ENCODE data around the gene TANGO6.

Gene TANGO6

DNA sequence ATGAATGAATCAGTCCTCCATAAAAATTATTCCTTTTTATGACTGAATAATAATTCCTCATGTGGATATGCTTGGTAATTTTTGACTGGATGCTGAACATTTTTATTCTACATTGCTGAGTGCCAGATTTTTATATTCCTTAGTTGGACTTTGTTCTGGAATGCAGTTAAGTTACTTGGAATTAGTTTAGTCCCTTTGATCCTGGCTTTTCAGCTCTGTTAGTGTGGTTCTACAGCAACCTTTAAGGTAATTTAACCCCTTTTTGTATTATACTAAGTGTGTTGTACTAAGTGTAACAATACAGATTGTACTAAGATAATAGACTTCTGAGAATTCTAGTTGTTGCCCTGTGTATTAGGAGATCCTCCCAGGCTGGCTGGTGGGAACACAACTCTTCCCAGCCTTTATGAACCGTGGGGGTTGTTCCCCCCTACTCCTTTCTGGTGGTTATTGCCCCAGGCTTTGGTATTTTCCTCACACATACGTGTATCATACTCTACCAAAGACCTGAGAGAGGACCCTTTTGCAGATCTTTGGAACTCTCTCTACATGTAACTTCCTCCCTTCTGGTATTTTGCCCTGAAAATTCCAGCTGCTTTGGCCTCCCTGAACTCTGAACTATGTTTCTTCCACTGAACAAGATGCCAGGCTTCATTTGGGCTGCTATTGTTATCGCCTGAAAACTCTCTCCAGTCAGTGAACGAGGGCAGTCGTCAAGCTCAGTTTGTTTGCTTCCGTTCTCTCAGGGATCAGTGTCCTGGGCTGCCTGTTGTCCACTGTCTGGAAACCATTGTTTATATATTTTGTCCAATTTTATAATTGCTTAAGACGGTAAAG lies 30.5 kb downstream of the TANGO6 start:
- Histone ChIP-seq H3K36me3 (ENCODE audit: control insufficient read depth, insufficient read depth, low read length) (peaks cover 4% of the 10 kb centered on the region), H3K27ac (ENCODE audit: low read depth, low read length) (no peak overlapping the region), H3K4me1 (ENCODE audit: control insufficient read depth, insufficient read depth, low read length) (no peaks in the 10 kb centered on the region), H3K4me3 (ENCODE audit: low read length) (no peak overlapping the region), H3K9ac (ENCODE audit: low read length) (no peak overlapping the region), H3K27me3 (ENCODE audit: control insufficient read depth, insufficient read depth, low read length) (no peaks in the 10 kb centered on the region)

GRCh38 chr16:68875871-68876270 lies 32.5 kb downstream of the TANGO6 start:
- no peaks in the 10 kb centered on the region for H3K36me3 ChIP-seq (ENCODE audit: control insufficient read depth, insufficient read depth, low read length)
- H3K27ac ChIP-seq (ENCODE audit: low read depth, low read length): no peak overlapping the region
- no peak overlapping the region for H3K9ac ChIP-seq (ENCODE audit: low read length)
- H3K27me3 ChIP-seq (ENCODE audit: control insufficient read depth, insufficient read depth, low read length): no peaks in the 10 kb centered on the region
- no peak overlapping the region for H3K4me3 ChIP-seq (ENCODE audit: low read length)
- no peaks in the 10 kb centered on the region for H3K4me1 ChIP-seq (ENCODE audit: control insufficient read depth, insufficient read depth, low read length)

DNA sequence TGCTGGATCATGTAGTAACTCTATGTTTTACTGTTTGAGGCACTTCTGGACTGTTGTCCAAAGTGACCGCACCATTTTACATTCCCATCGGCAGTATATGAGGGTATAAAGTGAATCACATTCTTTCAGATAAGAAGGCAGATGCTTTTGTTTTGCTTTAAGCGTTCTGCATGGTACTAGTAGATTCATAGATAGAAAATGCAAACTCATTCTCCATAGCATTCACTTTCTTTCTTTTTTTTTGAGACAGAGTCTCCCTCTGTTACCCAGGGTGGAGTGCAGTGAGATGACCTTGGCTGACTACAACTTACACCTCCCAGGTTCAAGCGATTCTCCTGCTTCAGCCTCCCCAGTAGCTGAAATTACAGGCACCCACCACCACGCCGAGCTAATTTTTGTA lies 40.4 kb downstream of the TANGO6 start:
- H3K9ac ChIP-seq (ENCODE audit: low read length): no peak overlapping the region
- H3K36me3 ChIP-seq (ENCODE audit: control insufficient read depth, insufficient read depth, low read length): no peaks in the 10 kb centered on the region
- no peaks in the 10 kb centered on the region for H3K27me3 ChIP-seq (ENCODE audit: control insufficient read depth, insufficient read depth, low read length)
- H3K4me3 ChIP-seq (ENCODE audit: low read length): no peak overlapping the region
- H3K27ac ChIP-seq (ENCODE audit: low read depth, low read length): no peak overlapping the region
- H3K4me1 ChIP-seq (ENCODE audit: control insufficient read depth, insufficient read depth, low read length): no peaks in the 10 kb centered on the region

GRCh38 chr16:68884401-68884800 lies 41.1 kb downstream of the TANGO6 start:
- no peak overlapping the region for H3K9ac ChIP-seq (ENCODE audit: low read length)
- no peaks in the 10 kb centered on the region for H3K27me3 ChIP-seq (ENCODE audit: control insufficient read depth, insufficient read depth, low read length)
- no peaks in the 10 kb centered on the region for H3K4me1 ChIP-seq (ENCODE audit: control insufficient read depth, insufficient read depth, low read length)
- no peaks in the 10 kb centered on the region for H3K36me3 ChIP-seq (ENCODE audit: control insufficient read depth, insufficient read depth, low read length)
- H3K27ac ChIP-seq (ENCODE audit: low read depth, low read length): no peak overlapping the region
- no peak overlapping the region for H3K4me3 ChIP-seq (ENCODE audit: low read length)

GRCh38 chr16:68884861-68885720 lies 41.8 kb downstream of the TANGO6 start:
- no peaks in the 10 kb centered on the region for H3K27me3 ChIP-seq (ENCODE audit: control insufficient read depth, insufficient read depth, low read length)
- H3K4me3 ChIP-seq (ENCODE audit: low read length): no peak overlapping the region
- H3K27ac ChIP-seq (ENCODE audit: low read depth, low read length): no peak overlapping the region
- no peaks in the 10 kb centered on the region for H3K4me1 ChIP-seq (ENCODE audit: control insufficient read depth, insufficient read depth, low read length)
- H3K36me3 ChIP-seq (ENCODE audit: control insufficient read depth, insufficient read depth, low read length): no peaks in the 10 kb centered on the region
- H3K9ac ChIP-seq (ENCODE audit: low read length): no peak overlapping the region

DNA sequence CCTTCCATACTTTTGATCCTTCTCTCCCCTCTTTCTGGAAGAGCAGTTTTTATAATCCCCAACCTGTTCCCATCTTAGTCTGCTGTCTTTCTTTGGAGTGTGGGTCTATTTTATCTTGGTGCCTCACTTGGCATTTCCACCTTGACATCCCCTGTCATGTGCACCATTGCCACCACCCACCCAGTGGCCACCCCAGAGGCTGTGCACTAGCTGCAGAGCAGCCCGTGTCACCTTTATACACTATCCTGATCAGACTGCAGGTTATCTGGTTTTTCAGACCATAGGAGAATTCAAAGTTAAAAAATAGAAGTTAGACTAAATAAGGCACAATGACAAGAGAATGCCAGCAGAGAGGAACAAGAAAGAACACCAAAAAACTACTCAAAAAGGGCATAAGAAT lies 43.8 kb downstream of the TANGO6 start:
- no peaks in the 10 kb centered on the region for H3K4me1 ChIP-seq (ENCODE audit: control insufficient read depth, insufficient read depth, low read length)
- H3K27ac ChIP-seq (ENCODE audit: low read depth, low read length): no peak overlapping the region
- no peak overlapping the region for H3K9ac ChIP-seq (ENCODE audit: low read length)
- no peaks in the 10 kb centered on the region for H3K36me3 ChIP-seq (ENCODE audit: control insufficient read depth, insufficient read depth, low read length)
- H3K4me3 ChIP-seq (ENCODE audit: low read length): no peak overlapping the region
- H3K27me3 ChIP-seq (ENCODE audit: control insufficient read depth, insufficient read depth, low read length): no peaks in the 10 kb centered on the region

DNA sequence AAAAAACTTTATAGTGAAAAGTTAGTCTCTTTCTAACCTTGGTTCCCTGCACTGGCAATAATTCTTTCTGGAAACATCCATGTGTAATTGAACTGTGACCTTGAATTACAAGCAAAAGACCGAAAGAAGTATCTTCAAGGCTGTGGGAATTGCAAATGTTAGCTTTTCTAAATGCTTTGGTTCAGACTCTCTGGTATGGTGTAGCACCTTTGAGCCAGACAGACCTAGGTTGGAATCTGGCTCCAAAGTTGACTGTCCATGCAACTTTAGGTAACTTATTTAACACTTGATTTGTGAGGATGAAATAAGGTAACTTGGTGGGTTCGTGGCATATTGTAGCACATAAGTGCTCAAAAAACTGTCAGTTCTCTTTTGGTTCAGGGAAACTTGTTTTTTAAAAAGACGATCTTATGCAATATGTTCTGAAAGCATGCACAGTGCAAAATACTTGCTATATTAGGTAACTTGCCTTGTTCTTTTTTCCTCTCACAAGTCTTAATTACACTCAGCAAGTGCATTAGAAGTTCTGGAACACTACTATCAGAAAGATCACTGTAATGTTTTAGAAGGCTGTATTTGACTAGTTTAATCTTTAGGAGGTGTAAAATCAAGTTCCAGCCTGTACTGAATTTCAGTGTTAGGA lies 46.3 kb downstream of the TANGO6 start:
- H3K36me3 ChIP-seq (ENCODE audit: control insufficient read depth, insufficient read depth, low read length): no peaks in the 10 kb centered on the region
- H3K27ac ChIP-seq (ENCODE audit: low read depth, low read length): no peak overlapping the region
- H3K9ac ChIP-seq (ENCODE audit: low read length): no peak overlapping the region
- no peaks in the 10 kb centered on the region for H3K4me1 ChIP-seq (ENCODE audit: control insufficient read depth, insufficient read depth, low read length)
- H3K27me3 ChIP-seq (ENCODE audit: control insufficient read depth, insufficient read depth, low read length): no peaks in the 10 kb centered on the region
- no peak overlapping the region for H3K4me3 ChIP-seq (ENCODE audit: low read length)

DNA sequence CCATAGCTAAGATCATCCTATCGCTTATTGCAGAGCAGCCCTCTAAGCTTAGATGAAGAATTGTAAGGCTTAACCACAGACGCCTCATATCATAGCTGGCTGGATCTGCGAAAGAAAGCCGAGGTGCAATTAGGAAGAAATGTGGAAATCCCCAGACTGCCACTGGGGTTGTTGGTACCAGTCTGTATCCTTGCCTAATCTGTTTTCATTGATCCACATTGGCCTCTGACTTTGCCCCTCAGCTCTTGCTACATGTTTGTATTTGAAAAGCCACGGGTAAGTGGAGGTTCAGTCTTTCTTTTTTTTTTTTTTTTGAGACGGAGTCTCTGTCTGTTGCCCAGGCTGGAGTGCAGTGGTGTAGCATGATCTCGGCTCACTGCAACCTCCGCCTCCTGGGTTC lies 48.9 kb downstream of the TANGO6 start:
- Histone ChIP-seq H3K36me3 (ENCODE audit: control insufficient read depth, insufficient read depth, low read length) (no peaks in the 10 kb centered on the region), H3K9ac (ENCODE audit: low read length) (no peak overlapping the region), H3K4me3 (ENCODE audit: low read length) (no peak overlapping the region), H3K27me3 (ENCODE audit: control insufficient read depth, insufficient read depth, low read length) (no peaks in the 10 kb centered on the region), H3K27ac (ENCODE audit: low read depth, low read length) (no peak overlapping the region), H3K4me1 (ENCODE audit: control insufficient read depth, insufficient read depth, low read length) (no peaks in the 10 kb centered on the region)

DNA sequence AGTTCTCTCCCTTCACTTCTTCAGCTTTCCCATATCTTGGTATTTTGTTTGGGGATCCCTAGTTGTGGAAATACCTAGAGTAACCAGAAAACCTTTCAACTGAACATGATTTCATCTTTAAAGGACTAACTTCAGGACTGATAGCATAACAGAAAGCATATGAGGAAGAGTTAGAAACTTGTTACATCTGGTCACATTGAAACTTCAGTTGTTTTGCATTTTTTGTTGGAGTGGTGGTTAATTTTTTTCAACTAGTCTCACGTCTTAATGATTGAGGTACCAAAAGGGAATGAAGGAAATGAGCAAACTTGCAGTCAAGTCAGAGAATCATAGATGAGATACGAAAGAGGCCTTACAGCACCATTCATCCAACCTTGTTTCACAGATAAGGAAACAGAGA lies 49.6 kb downstream of the TANGO6 start:
- Histone ChIP-seq H3K4me1 (ENCODE audit: control insufficient read depth, insufficient read depth, low read length) (no peaks in the 10 kb centered on the region), H3K27ac (ENCODE audit: low read depth, low read length) (no peak overlapping the region), H3K4me3 (ENCODE audit: low read length) (no peak overlapping the region), H3K9ac (ENCODE audit: low read length) (no peak overlapping the region), H3K36me3 (ENCODE audit: control insufficient read depth, insufficient read depth, low read length) (no peaks in the 10 kb centered on the region), H3K27me3 (ENCODE audit: control insufficient read depth, insufficient read depth, low read length) (no peaks in the 10 kb centered on the region)

- Histone ChIP-seq H3K27me3 (ENCODE audit: control insufficient read depth, insufficient read depth, low read length) (no peaks in the 10 kb centered on the region), H3K4me3 (ENCODE audit: low read length) (no peak overlapping the region), H3K27ac (ENCODE audit: low read depth, low read length) (no peak overlapping the region), H3K9ac (ENCODE audit: low read length) (no peak overlapping the region), H3K36me3 (ENCODE audit: control insufficient read depth, insufficient read depth, low read length) (no peaks in the 10 kb centered on the region), H3K4me1 (ENCODE audit: control insufficient read depth, insufficient read depth, low read length) (no peaks in the 10 kb centered on the region)
Observed at GRCh38 chr16:68893710-68894705, 50.7 kb downstream of the TANGO6 start.

DNA sequence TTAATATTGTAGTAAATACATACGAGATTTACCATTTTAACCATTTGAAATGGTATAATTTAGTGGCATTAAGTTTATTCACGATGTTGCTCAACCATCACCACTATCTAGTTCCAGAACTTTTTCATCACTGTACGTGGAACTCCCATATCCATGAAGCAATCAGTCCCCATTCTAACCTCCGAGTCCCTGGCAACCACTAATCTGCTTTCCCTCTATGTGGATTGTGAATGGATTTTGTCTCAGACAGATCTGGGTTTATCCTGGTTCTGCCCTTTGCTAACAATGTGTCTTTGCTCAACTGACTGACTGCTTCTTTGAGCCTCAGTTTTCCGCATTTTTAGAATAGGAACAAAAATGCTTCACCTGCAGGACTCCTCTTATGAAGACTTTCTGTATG lies 51.4 kb downstream of the TANGO6 start:
- no peak overlapping the region for H3K4me3 ChIP-seq (ENCODE audit: low read length)
- no peak overlapping the region for H3K9ac ChIP-seq (ENCODE audit: low read length)
- H3K4me1 ChIP-seq (ENCODE audit: control insufficient read depth, insufficient read depth, low read length): no peaks in the 10 kb centered on the region
- no peaks in the 10 kb centered on the region for H3K36me3 ChIP-seq (ENCODE audit: control insufficient read depth, insufficient read depth, low read length)
- no peak overlapping the region for H3K27ac ChIP-seq (ENCODE audit: low read depth, low read length)
- H3K27me3 ChIP-seq (ENCODE audit: control insufficient read depth, insufficient read depth, low read length): no peaks in the 10 kb centered on the region
